Measurements from ENCODE around the gene ANKRD13A.
"Not testable (repeated sequence)": the region's sequence is repeated elsewhere in the genome, so short reads cannot be mapped to it uniquely, and the experiment has no call there.

The ANKRD13A gene

DNA sequence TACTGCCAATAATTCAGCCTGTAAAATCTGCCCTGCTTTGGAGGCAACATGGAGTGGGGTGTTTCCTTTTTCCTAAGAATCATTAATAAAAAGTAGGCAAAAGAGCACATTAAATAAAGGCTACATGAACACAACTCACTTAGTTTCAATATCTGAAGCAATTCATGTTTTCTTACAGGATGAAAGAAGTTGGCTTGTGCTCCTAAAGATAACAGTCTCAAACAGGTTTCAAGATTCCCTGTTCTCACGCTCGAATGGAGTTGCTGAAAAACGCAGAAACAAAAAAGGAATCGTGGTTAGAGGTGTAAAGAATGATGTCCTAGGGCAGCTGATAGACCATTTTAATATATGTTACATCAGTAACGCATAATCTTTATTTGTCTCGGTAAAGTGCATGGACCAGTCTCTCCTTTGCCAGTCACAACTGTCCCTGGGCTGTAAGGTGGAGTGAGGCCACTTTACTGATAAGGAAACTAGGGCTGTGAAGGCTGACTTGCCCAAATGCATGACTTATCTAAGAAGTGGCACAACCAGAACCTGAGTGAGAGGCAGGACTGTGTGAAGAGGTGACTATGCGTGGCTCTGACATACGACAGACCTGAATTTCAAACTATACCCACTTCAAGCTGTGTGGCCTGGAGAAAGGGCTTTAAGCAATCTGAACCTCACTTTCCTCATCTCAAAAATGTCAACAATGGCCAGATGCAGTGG, 15.6 kb upstream of the ANKRD13A start:
- DNase-seq (ENCODE audit: low read depth): no peak

DNA sequence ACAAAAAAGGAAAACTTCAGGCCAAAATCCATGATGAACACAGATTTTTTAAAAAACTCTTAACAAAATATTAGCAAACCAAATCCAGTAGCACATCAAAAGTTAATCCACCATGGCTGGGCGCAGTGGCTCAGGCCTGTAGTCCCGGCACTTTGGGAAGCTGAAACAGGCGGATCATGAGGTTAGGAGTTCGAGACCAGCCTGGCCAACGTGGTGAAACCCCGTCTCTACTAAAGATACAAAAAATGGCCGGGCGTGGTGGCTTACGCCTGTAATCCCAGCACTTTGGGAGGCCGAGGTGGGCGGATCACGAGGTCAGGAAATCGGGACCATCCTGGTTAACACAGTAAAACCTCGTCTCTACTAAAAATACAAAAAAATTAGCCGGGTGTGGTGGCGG, 13.0 kb upstream of the ANKRD13A start:
- not testable (repeated sequence) for DNase-seq (ENCODE audit: low read depth)

- no peak for DNase-seq (ENCODE audit: low read depth)
Observed at GRCh38 chr12:109987615-109988014, 11.6 kb upstream of the ANKRD13A start.

- DNase-seq (ENCODE audit: low read depth): no peak
Observed at GRCh38 chr12:109988274-109988673, 11.0 kb upstream of the ANKRD13A start.

DNA sequence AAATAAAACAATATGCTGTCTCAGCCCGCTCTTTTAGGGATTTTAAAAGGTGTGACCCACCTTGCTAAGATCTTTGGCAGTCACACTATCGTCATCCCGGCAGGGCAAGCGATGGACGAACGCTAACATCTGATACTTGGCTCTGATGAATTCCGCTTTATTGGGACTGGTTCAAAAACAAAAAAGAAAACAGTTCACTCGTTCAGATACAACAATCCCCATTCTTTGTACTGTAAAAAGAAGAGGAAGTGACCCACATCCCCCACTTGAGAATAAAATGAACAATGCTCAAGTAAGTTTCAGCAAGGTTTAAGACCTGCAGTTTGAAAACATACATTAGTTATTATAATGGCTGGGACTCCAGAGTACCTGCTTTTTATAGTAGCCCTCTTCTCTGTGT, 10.3 kb upstream of the ANKRD13A start:
- no peak for DNase-seq (ENCODE audit: low read depth)

- no peak for DNase-seq (ENCODE audit: low read depth)
Observed at GRCh38 chr12:109989380-109989779, 9.8 kb upstream of the ANKRD13A start.

DNA sequence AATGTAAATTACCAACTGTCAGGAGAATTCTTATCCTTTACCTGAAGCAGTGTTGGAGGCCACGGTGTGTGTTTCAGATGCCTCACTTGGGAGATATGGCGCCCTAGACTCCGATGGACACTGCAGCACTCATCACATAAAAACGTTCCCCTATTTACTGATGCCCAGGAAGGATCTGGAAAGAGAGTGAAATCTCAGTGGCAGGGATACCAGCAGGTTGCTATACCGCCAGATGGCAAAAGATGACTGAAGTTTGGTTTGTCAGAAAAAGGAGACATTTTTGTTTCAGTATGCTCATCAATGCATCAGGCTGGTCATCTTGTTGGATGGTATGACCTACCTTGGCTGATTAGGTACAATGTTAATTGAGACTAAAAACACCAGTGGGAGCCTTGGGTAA, 7.6 kb upstream of the ANKRD13A start:
- no peak for DNase-seq (ENCODE audit: low read depth)

DNA sequence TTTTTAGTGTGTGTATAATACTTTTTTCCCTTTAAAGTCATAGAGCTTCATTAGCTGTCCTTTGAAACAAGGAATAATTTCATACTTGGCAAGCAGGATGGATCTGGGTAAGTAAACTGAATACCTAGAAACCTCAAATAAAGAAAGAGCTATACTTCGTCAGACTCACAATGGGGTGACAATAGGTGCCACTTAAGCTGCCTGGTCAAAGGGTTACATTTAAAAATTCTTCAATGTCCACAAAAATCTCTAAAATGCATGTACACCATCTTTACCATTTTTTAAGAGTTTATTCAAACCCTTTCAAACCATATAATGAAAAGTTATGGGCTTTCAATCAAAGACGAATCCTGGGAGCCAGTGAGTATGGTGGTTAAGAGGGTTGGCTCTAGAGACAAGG, 6.1 kb upstream of the ANKRD13A start:
- no peak for DNase-seq (ENCODE audit: low read depth)

DNA sequence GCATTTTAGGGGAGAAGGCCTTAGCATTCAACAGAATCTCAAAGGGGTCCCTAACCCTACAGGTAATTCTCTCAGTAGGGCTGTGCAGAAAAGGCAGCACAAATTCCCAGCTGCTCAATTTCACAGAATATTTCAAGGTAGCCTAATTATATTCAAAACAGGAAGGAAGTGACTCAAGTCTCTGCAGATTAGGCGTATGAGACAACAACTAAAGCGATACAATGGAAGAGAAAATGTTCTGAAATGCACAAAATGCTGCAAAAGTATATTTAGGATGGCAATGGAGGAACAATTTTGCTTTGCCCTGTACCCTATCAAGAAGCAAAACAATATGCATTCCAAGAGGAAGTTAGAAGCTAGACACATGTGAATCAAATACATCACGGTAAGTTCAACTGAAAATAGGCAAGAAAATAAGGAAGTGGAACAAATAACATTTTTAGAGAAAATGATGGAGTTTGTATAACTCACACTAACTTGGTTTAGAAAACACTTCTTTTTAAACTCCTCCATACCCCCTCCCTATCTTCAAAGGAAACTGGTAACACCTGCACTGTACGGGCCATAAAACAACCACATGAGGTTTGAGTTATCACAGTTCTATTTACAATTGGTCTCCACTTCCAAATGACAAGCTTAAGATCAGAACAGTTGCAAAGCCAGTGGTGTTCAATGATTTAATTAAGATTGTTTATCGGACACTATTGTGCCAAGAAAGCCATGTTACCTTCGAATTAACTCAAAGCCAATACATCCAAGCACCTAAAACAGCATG, 4.6 kb upstream of the ANKRD13A start:
- no peak for DNase-seq (ENCODE audit: low read depth)

- no peak for DNase-seq (ENCODE audit: low read depth)
Observed at GRCh38 chr12:109995361-109995685, 3.9 kb upstream of the ANKRD13A start.

GRCh38 chr12:109995686-109996482, 3.3 kb upstream of the ANKRD13A start, which contains the start of gene GIT2:
TSS of gene GIT2 (minus strand) at chr12:109996368. CDS start at chr12:109996224, 144 bp downstream.
- peak; percentile 70 for DNase-seq (ENCODE audit: low read depth)

DNA sequence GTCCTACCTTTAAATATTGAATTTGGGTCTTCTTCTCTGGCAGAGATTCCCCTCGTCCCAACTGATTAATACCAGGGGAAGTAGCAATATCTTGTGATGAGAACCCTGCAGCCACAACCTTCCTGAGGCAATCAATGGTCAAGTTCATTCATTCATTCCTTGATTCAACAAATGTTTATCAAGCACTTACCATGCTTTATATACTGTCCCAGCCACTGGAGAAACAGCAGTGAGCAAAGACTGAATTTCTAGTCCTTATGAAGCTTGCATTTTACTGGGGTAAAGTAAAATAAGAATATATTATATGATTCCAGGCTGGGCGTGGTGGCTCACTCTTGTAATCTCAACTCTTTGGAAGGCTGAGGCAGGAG, 2.8 kb upstream of the ANKRD13A start:
- no peak for DNase-seq (ENCODE audit: low read depth)

GRCh38 chr12:109997393-109997792, 1.8 kb upstream of the ANKRD13A start:
- DNase-seq (ENCODE audit: low read depth): no peak

- no peak for DNase-seq (ENCODE audit: low read depth)
Observed at GRCh38 chr12:109998241-109998903, 858 bp upstream of the ANKRD13A start.

- no peak for DNase-seq (ENCODE audit: low read depth)
Observed at GRCh38 chr12:109999649-109999971, 380 bp downstream of the ANKRD13A start.

GRCh38 chr12:109999983-110000505, 814 bp downstream of the ANKRD13A start:
- DNase-seq (ENCODE audit: low read depth): no peak

- DNase-seq (ENCODE audit: low read depth): peak; percentile 90
Observed at GRCh38 chr12:110001596-110001995, 2.4 kb downstream of the ANKRD13A start.

DNA sequence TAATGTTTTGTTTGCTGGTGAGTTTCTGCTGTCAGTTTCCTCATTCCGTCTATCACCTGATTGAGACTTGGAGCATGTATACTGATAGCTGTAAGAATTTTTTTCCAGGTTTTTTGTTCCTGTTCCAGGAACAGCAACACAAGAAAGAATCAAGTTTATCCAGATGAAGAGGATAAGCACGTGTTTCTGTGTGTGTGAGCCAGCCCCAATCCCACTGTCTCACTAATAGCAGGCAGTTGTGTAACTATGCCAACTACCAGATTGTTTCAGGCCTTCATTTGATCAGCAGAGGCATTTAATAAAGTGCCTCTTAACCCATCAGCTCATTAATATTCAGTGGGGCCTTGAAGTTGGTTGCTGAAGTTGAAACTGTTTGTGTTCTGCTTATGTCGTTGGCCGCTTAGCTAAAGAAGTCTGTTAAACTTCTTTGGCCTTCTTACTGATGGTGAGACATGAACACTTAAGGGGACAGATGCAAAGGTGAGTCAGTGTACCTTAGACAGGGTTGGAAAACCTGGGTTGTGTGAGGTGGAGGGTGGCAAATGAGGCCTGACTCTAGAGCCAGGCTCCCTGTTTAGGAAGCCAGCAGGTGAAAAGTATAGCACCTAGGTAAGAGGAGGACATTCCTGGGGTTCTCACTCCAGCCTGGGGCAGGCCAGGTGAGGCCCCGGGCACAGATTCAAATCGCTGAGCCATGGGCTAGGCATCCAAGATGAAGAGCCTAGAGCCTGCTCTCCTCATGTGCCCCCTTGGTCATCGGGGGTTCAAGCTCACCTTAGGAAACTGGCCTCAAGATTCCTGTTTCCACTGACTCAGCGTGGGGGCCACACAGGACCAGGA, 3.7 kb downstream of the ANKRD13A start:
- no peak for DNase-seq (ENCODE audit: low read depth)

DNA sequence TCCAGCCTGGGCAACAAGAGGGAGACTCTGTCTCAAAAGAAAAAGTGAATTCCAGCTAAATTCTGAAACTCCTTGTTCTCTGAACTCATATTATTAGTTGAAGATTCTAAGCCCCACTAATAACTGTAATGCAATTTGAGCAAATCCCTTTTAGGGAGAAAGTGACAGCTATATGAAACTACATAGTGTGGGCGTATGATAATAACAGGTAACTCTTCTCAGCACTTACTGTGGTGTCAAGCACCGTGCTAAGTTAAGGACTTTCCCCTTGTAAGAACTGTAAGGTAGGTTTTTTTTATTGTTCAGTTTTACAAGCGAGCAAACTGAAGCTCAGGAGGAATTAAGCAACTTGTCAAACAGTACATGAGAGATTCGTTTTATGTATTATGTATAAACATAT, 5.4 kb downstream of the ANKRD13A start:
- DNase-seq (ENCODE audit: low read depth): no peak

DNA sequence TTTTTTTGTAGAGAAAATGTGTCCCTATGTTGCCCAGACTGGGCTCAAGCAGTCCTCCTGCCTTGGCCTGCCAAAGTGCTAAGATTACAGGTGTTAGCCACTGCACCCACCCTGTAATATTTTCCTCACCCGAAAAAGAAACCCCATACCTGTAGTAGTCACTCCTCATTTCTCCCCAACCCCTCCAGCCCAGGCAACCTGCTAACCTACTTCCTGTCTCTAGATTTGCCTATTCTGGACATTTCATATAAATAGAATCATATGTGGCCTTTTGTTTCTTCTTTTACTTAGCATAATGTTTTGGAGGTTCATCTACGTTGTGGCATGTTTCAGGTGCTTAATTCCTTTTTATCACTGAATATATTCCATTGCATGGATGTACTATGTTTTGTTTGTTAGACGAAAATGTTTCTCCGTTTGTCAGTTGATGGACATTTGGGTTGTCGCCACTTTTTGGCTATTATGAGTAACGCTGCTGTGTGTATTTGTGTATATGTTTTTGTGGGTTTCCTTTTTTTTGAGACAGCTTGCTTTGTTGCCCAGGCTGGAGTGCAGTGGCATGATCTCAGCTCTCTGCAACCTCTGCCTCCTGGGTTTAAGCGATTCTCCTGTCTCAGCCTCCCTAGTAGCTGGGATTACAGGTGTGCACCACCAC, 6.2 kb downstream of the ANKRD13A start:
- DNase-seq (ENCODE audit: low read depth): no peak

DNA sequence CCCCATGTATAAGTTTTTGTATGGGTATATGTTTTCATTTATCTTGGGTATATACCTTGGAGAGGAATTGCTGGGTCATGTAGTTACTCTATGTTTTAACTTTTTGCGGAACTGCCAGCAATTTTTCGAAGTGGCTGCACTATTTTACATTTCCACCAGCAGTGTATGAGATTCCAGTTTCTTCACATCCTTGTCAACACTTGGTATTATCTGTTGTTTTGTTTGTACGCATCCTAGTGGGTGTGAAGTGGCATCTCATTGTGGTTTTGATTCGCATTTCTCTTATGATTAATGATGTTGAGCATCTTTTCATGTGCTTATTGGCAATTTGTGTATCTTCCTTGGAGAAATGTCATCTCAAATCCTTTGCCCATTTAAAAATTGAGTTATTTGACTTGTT, 6.9 kb downstream of the ANKRD13A start:
- no peak for DNase-seq (ENCODE audit: low read depth)
